Urinary bladder (tissue), 4 donors: ENCODE data around the gene TANC1. TPM values are rescaled to one million over a fixed set of nuclear protein-coding genes. Genes with fewer than 3 reads are reported as not detected.

Source experiments
- DNase-seq: peaks from one replicate; pipeline ENCODE4 v3.0.0-alpha.2; 2015; ENCODE audit errors: extremely low spot score
- H3K27ac ChIP-seq: one replicate; pipeline ENCODE4 v1.5.1; 2013; ENCODE audit warnings: low read depth, mild to moderate bottlenecking, moderate library complexity
- H3K36me3 ChIP-seq: one replicate; pipeline ENCODE4 v1.6.1; 2013; ENCODE audit warnings: mild to moderate bottlenecking, moderate library complexity; ENCODE audit not compliant: insufficient read depth
- H3K4me1 ChIP-seq: one replicate; pipeline ENCODE4 v1.6.1; 2013; ENCODE audit warnings: mild to moderate bottlenecking, moderate library complexity; ENCODE audit not compliant: insufficient read depth
- H3K4me3 ChIP-seq: one replicate; pipeline ENCODE4 v1.5.1; 2013; ENCODE audit warnings: low read depth, low read length
- WGBS: extraction: QIAGEN DNeasy Blood & Tissue Kit; methylation state at CpG from one replicate; pipeline ENCODE4 v1.1.7; 2013; 5-methylcytosine and 5-hydroxymethylcytosine counted together
- polyA plus RNA-seq: library from polyadenylated mRNA; stranded (reverse); fragments of 200-250 nt; gene quantifications from one replicate; pipeline ENCODE4 v1.2.3, GENCODE V29; 2013
- total RNA-seq: library from RNA; depleted of rRNA; stranded (reverse); fragments of >200 nt; gene quantifications from one replicate; pipeline ENCODE4 v1.2.3, GENCODE V29; 2014
- donor health status: healthy with polysubstance abuse.
- donor health status: healthy.

TANC1 gene
- total and polyA plus RNA-seq, 2 donors, result 18.4 to 47.5 TPM

GRCh38 chr2:159153063-159153462 lies 184.6 kb downstream of the TANC1 start:
- Histone ChIP-seq H3K36me3 (no peaks in the 10 kb centered on the region), H3K4me3 (no peak overlapping the region), H3K27ac (no peak overlapping the region), H3K4me1 (no peaks in the 10 kb centered on the region)
- no peak for DNase-seq
- 81% methylated on average over 4 of the region's 4 CpGs for WGBS

- no peak for DNase-seq
- Histone ChIP-seq H3K4me3 (no peak overlapping the region), H3K27ac (no peak overlapping the region), H3K36me3 (no peaks in the 10 kb centered on the region), H3K4me1 (no peaks in the 10 kb centered on the region)
- 78% methylated on average over 4 of the region's 4 CpGs for WGBS
These were observed 185.0 kb downstream of the TANC1 start for GRCh38 chr2:159153463-159153862.

- 70% methylated on average over 2 of the region's 2 CpGs for WGBS
- H3K4me3 ChIP-seq, result no peak overlapping the region
- H3K4me1 ChIP-seq, result no peaks in the 10 kb centered on the region
These were observed 185.5 kb downstream of the TANC1 start for GRCh38 chr2:159153951-159154350.

GRCh38 chr2:159154366-159154765 lies 185.9 kb downstream of the TANC1 start:
- H3K27ac ChIP-seq, result no peak overlapping the region
- 61% methylated on average over 1 of the region's 1 CpG for WGBS
- H3K36me3 ChIP-seq, result no peaks in the 10 kb centered on the region
- H3K4me1 ChIP-seq, result no peaks in the 10 kb centered on the region
- H3K4me3 ChIP-seq, result no peak overlapping the region
- DNase-seq, result no peak

More at GRCh38 chr2:159153951-159154350, 185.5 kb downstream of the TANC1 start:
- H3K36me3 ChIP-seq, result no peaks in the 10 kb centered on the region
- no peak for DNase-seq
- H3K27ac ChIP-seq, result no peak overlapping the region

- no peak for DNase-seq
- WGBS, result 69% methylated on average over 6 of the region's 6 CpGs
- Histone ChIP-seq H3K4me1 (no peaks in the 10 kb centered on the region), H3K36me3 (no peaks in the 10 kb centered on the region), H3K4me3 (no peak overlapping the region), H3K27ac (no peak overlapping the region)
These were observed 186.9 kb downstream of the TANC1 start for GRCh38 chr2:159155320-159155719.

- WGBS, result 84% methylated on average over 1 of the region's 1 CpG
- DNase-seq, result no peak
- no peaks in the 10 kb centered on the region for H3K36me3 ChIP-seq
- no peak overlapping the region for H3K27ac ChIP-seq
- no peaks in the 10 kb centered on the region for H3K4me1 ChIP-seq
- no peak overlapping the region for H3K4me3 ChIP-seq
These were observed 187.4 kb downstream of the TANC1 start for GRCh38 chr2:159155791-159156190.

- Histone ChIP-seq H3K4me3 (no peak overlapping the region), H3K4me1 (no peaks in the 10 kb centered on the region), H3K27ac (no peak overlapping the region), H3K36me3 (no peaks in the 10 kb centered on the region)
- 91% methylated on average over 8 of the region's 8 CpGs for WGBS
- DNase-seq, result no peak
These were observed 188.4 kb downstream of the TANC1 start for GRCh38 chr2:159156834-159157233.

GRCh38 chr2:159157361-159158209 lies 189.1 kb downstream of the TANC1 start:
- DNase-seq, result no peak
- Histone ChIP-seq H3K4me3 (no peak overlapping the region), H3K4me1 (no peaks in the 10 kb centered on the region), H3K36me3 (no peaks in the 10 kb centered on the region), H3K27ac (no peak overlapping the region)
- WGBS, result 84% methylated on average over 12 of the region's 12 CpGs

GRCh38 chr2:159160412-159160811 lies 192.0 kb downstream of the TANC1 start:
- no peak overlapping the region for H3K27ac ChIP-seq
- no peaks in the 10 kb centered on the region for H3K36me3 ChIP-seq
- no peak overlapping the region for H3K4me3 ChIP-seq
- H3K4me1 ChIP-seq, result no peaks in the 10 kb centered on the region
- 89% methylated on average over 4 of the region's 4 CpGs for WGBS
- no peak for DNase-seq

GRCh38 chr2:159160954-159161353 lies 192.5 kb downstream of the TANC1 start:
- H3K36me3 ChIP-seq, result no peaks in the 10 kb centered on the region
- DNase-seq, result no peak
- no peak overlapping the region for H3K4me3 ChIP-seq
- no peak overlapping the region for H3K27ac ChIP-seq
- H3K4me1 ChIP-seq, result no peaks in the 10 kb centered on the region
- 75% methylated on average over 3 of the region's 3 CpGs for WGBS

GRCh38 chr2:159163930-159164329 lies 195.5 kb downstream of the TANC1 start:
- WGBS, result 88% methylated on average over 6 of the region's 6 CpGs
- Histone ChIP-seq H3K4me1 (no peaks in the 10 kb centered on the region), H3K36me3 (no peaks in the 10 kb centered on the region), H3K4me3 (no peak overlapping the region), H3K27ac (no peak overlapping the region)
- no peak for DNase-seq

GRCh38 chr2:159164457-159164911 lies 196.0 kb downstream of the TANC1 start:
- no peak for DNase-seq
- 56% methylated on average over 3 of the region's 3 CpGs for WGBS
- Histone ChIP-seq H3K27ac (no peak overlapping the region), H3K4me3 (no peak overlapping the region), H3K4me1 (no peaks in the 10 kb centered on the region), H3K36me3 (no peaks in the 10 kb centered on the region)

GRCh38 chr2:159165048-159165447 lies 196.6 kb downstream of the TANC1 start:
- Histone ChIP-seq H3K4me3 (no peak overlapping the region), H3K27ac (no peak overlapping the region), H3K4me1 (no peaks in the 10 kb centered on the region), H3K36me3 (no peaks in the 10 kb centered on the region)
- WGBS, result 84% methylated on average over 4 of the region's 4 CpGs
- no peak for DNase-seq

GRCh38 chr2:159168707-159169106 lies 200.3 kb downstream of the TANC1 start:
- no peaks in the 10 kb centered on the region for H3K36me3 ChIP-seq
- H3K4me3 ChIP-seq, result no peak overlapping the region
- no peak overlapping the region for H3K27ac ChIP-seq
- WGBS, result 97% methylated on average over 1 of the region's 1 CpG
- H3K4me1 ChIP-seq, result no peaks in the 10 kb centered on the region
- no peak for DNase-seq
